HG03196 (cell line): ENCODE results near the gene FGF10.

ENCODE experiments used
- ATAC-seq: cut with Tn5 transposase; IDR thresholded peaks from one replicate; pipeline ENCODE4 v1.9.1; 2021; ENCODE audit not compliant: unreplicated experiment

The FGF10 gene

GRCh38 chr5:44260793-44261192, 128.4 kb downstream of the FGF10 start:
- ATAC-seq, result no peak

DNA sequence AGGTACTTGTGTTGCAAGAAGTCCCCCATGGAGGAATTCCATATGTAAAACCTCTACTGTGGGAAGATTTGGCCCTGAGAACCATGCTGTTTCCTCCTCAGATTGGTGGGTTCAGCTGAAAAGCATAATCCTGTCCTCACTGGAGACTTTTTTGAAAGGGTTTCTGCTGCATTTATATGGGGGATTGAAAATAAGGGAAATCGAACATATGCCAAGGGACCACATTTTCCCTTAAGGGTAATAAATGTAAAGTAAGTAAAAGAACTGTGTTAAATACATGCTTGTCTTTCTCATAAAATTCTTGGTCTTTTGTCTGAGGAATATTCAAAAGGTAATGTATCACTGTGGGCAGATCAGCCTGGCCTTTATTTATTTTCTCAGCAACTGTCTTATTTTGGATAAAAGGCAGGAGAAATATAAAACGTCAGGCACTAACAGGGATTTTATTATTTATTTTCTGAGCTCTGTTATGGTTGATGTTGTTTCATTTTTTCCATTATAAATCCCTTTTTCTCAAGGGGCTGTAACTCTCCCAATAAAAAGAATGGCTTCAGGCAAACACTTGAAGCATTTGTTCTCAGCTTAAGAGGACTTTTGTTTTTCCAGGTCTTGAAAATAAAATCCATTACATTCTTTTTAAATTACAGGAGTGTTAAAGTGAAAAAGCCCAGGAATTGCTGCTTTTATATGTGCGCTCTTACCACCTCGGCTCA, 131.4 kb downstream of the FGF10 start:
- no peak for ATAC-seq

DNA sequence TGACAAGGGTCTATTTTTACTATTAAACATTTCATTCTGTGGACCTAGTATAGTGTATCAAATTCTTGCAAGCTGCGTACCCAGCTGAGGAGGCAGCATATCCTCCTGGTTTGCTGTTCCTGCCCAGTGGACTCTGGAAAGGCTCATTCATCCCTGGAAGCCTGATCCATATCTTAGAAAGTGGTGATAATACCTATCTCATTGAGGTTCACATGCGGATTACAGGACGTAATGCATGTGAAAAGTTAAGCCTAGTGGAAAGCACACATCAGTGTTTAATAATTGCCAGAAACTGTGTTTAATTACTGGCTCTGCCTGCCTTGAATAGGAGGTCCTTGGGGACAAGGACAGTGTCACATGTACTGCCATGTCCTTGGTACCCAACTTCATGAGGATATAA, 132.0 kb downstream of the FGF10 start:
- no peak for ATAC-seq
